GM13977 (cell line): ENCODE measurements around the gene MEI1.

Experiments used
- DNase-seq: peaks from one replicate; pipeline ENCODE4 v3.0.0; 2012; ENCODE audit warnings: low spot score
- CTCF ChIP-seq: IDR thresholded peaks from 2 replicates; pipeline ENCODE4 v1.5.1; 2012; ENCODE audit warnings: mild to moderate bottlenecking, control low read depth; ENCODE audit not compliant: insufficient read depth; ENCODE audit errors: extremely low read depth, missing control alignments
- in situ Hi-C: fragments of 300-500 bp; cut with MboI; formaldehyde crosslinking; loops from one replicate; pipeline ENCODE4 v1.12.0; 2022; ENCODE audit warnings: low sequenced_read_pairs, low pct_unique_long_range_greater_than_20kb, mixed read lengths, inconsistent platforms; ENCODE audit not compliant: unreplicated experiment

Gene MEI1

GRCh38 chr22:41752011-41752970 lies 53.0 kb downstream of the MEI1 start:
- DNase-seq, result peak; percentile 48
- no peak for TF ChIP-seq CTCF
- in situ Hi-C loops, result no loop called here

DNA sequence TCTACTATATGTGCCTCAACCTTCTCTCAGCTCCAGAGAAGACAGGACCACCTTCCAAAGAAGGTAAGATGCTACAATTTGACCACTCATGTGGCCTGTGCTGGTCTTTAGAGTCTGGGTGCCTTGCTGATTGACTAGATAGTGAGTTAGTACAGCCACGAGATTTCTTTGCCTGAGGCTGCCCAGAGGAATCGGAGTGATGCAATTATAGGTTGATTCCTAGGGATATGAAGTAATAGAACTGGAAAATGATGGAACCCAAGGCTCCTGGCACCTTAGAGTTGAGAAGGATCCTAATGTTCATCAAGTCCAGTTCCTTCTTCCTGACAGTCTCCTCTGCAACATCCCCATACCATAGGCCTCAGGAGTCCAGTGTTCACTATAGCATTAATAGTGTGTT lies 54.7 kb downstream of the MEI1 start:
- in situ Hi-C loops, result no loop called here
- DNase-seq, result no peak
- no peak for TF ChIP-seq CTCF

DNA sequence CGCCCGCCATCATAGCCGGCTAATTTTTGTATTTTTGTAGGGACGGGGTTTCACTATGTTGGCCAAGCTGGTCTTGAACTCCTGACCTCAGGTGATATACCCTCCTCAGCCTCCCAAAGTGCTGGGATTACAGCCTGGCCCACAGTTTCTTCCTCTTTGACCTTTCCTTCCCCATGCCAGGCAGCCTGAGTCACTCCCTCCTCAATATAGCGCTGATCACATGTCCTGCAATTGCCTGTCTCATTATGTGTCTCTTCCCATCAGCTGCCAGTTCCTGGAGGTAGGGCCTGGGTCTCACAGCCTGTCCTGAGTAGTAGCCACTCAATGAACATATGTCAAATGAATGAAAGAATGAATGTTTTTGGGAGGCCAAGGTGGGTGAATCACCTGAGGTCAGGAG lies 58.2 kb downstream of the MEI1 start:
- DNase-seq, result no peak
- no peak for TF ChIP-seq CTCF
- in situ Hi-C loops, result no loop called here

- TF ChIP-seq CTCF, result no peak
- in situ Hi-C loops, result no loop called here
- no peak for DNase-seq
Measured at GRCh38 chr22:41758231-41758630, 58.9 kb downstream of the MEI1 start.

DNA sequence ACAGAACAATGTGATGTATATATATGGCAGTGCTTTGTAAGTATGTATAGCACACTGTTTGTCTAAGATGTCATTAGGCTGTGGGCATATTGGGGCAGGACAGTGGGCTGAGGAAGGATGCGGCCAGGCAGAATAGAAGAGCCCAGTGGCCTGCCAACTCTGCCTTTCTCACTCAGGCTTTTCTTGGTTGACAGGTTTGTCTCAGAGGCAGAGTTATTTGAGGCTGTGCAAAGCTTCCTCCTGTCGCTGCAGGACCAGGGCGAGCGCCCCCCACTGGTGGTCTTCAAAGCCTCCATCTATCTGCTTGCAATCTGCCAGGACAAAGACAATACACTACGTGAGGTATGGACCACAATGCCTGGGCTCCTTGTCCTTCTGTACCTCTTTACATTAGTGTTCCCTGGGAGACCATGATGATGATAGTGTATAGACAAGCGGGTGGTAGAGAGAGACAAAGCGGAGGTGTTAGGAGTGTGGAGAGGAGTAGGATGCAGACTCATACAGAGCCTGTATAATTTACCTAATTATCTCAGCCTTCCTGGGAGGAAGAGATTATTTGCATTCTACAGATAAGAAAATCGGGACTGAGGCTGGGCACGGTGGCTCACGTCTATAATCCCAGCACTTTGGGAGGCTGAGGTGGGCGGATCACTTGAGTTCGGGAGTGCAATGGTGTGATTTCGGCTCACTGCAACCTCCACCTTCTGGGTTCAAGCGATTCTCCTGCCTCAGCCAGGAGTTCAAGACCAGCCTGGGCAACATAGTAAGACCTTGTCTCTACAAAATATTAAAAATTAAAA lies 63.9 kb downstream of the MEI1 start:
- DNase-seq, result peak; percentile 53
- in situ Hi-C loops, result no loop called here

GRCh38 chr22:41766476-41766875 lies 67.2 kb downstream of the MEI1 start:
- in situ Hi-C loops, result no loop called here
- DNase-seq, result no peak
- no peak for TF ChIP-seq CTCF

More for the DNA sequence above, 63.9 kb downstream of the MEI1 start:
- peak; percentile 76 for TF ChIP-seq CTCF
